Mesenteric fat pad (tissue), 1 donor: ENCODE results near the gene WBP1L. TPM values are rescaled to one million over a fixed set of nuclear protein-coding genes. Genes with fewer than 3 reads are reported as not detected.
"Not testable (repeated sequence)": the region's sequence is repeated elsewhere in the genome, so short reads cannot be mapped to it uniquely, and the experiment has no call there.

Experiments used
- DNase-seq: peaks from one replicate; pipeline ENCODE4 v3.0.0-alpha.2; 2020; ENCODE audit warnings: low spot score
- total RNA-seq: library from RNA; stranded (reverse); fragmentation: NEBNext Ultra II Directional; extraction: Animal tissue kit (Norgen Biotek cat#: 25700); gene quantifications from one replicate; pipeline ENCODE4 v1.2.1, GENCODE V29; 2021
- donor health status: DM: yes; HTN: yes; CAD: no.

Gene WBP1L
- total RNA-seq, 1 donor from 2014 or later = 98.0 TPM

DNA sequence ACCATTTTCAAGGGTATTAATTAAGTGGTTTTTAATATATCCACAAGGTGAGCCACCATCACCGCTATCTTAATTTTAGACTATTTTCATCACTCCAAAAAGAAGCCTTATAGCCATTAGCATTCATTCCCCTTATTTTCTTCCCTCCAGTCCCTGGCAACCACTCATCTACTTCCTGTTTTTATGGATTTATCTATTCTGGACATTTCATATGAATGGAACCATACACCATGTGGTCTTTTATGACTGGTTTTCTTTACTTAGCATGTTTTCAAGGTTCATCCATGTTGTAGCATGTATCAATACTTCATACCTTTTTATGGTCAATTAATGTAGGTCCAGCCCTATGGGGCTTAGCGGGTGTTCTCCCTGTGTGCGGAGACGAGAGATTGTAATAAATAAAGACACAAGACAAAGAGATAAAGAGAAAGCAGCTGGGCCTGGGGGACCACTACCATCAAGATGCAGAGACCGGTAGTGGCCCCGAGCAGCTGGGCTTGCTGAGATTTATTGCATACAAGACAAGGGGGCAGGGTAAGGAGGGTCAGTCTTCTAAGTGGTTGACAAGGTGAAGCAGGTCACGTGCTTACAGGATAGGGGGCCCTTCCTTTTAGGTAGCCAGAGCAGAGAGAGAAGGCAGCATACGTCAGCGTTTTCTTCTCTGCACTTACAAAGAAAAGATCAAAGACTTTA is 14.6 kb downstream of the WBP1L start:
- DNase-seq = no peak

DNA sequence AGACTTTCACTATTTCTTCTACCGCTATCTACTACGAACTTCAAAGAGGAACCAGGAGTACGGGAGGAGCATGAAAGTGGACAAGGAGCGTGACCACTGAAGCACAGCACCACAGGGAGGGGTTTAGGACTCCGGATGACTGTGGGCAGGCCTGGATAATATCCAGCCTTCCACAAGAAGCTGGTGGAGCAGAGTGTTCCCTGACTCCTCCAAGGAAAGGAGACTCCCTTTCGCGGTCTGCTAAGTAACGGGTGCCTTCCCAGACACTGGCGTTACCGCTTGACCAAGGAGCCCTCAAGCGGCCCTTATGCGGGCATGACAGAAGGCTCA is 15.2 kb downstream of the WBP1L start:
- not testable (repeated sequence) for DNase-seq

DNA sequence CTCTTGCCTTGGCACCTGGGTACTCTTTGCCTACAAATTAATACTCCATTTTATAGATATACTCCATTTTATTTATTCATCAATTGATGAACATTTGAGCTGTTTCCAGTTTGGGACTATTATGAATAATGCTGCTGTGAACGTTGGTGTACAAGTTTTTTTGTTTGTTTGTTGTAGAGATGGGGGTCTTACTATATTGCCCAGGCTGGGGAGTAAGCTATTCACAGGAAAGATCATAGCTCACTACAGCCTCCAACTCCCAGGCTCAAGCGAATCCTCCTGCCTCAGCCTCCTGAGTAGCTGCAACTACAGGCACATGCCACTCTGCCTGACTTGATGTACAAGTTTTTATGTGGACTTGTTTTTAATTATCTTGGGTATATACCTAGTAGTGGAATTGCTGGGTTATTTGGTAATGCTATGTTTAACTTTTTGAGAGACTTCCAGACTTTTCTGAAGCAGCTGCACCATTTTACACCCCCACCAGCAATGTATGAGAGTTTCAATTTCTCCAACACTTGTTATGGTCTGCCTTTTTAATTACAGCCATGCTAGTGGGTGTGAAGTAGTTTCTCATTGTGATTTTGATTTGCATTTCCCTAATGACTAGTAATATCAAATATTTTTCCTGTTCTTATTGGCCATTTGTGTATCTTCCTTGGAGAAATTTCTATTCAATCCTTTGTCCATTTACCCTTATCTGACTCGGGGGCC is 15.9 kb downstream of the WBP1L start:
- no peak for DNase-seq

DNA sequence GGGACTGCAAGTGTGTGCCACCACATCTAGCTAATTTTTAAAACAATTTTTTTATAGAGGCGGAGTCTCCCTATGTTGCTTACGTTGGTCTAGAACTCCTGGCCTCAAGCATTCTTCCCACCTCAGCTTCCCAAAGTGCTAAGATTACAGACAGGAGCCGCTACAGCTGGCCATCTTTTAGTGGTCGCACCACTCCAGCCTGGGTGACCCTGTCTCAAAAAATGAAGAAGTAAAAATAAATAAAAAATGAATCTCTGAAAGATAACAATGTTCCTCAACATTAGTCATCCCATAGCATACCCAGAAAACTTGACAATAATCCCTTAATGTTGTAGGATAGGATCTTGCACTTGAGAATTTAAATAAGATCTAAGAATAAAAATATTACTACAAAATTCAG is 18.2 kb downstream of the WBP1L start:
- DNase-seq = no peak

DNA sequence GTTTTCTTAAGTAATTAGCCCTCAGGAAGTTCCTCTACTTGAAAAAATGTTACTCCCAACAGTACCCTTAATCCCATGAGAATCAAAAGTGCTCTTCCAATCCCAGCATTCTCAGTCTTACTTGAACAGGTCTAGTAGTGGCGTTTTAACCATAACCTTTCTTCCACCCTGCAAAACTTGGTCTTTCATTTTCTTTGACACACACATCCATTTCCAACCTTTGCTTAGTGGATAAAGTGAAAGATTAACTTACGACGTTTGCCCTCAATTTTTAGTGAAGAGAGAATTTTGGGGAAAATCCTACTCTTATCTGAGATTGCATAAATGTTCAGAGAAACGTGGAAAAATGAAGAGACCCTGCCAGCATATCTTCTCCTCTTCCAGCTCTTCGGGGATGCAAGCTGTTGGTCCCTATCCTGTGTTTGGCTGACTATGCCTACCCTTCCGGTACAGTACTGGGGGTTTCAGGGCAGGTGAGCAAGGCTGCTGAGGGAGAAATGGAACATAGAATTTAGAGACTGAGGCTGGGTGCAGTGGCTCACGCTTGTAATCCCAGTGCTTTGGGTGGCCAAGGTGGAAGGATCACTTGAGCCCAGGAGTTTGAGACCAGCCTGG is 18.8 kb downstream of the WBP1L start:
- no peak for DNase-seq

DNA sequence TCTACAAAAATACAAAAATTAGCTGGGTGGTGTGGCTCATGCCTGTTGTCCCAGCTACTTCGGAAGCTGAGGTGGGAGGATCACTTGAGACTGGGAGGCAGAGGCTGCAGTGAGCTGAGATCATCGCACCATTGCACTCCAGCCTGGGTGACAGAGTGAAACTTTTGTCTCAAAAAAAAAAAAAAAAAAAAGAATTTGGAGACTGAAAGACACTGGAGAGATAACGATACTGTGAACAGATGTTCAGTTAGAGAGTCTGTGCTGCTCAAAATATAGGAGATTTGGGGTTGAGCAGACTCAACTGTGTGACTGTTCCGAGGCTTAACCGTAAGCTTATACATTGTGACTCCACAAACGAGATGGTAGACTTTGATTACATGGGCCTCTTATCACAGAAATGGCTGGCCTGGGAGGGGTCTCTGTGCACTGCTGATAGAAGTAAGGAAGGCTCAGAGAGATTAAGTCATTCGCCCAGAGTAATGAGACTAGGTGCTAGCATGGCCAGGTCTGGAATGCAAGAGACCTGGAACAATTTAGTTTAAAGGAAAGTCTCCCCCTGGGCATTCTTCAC is 19.4 kb downstream of the WBP1L start:
- no peak for DNase-seq

DNA sequence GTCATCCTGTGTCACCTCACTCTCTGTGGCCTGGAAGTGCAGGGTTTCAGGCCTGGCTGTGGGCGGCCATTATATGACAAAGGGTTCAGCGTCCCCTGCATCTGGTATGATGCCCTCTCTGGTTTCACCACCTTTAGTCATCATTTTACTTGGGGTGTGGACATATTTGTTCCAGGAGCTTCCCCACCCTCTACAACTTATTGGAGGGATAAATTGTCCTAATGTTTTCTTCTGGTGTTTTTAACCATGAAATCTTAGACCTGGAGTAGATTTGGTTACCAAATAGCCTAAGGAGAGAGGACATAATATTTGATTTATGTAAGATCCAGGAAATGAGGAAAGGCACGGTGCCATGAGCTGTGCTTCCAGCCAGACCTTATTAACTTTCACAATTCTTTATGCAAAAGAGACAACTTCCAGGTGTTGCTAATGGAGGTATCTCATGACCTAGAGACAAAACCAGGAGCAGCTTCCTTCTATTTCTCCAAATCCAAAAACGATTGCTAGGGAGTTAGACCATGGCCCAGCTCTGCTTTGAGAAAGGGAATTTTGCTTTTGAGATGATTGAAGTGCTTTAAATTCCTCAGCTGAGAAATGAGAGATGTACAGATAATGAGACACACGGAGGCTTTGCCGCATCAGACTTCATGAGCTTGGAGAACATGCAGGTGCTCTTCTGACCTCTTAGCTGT is 20.9 kb downstream of the WBP1L start:
- no peak for DNase-seq

DNA sequence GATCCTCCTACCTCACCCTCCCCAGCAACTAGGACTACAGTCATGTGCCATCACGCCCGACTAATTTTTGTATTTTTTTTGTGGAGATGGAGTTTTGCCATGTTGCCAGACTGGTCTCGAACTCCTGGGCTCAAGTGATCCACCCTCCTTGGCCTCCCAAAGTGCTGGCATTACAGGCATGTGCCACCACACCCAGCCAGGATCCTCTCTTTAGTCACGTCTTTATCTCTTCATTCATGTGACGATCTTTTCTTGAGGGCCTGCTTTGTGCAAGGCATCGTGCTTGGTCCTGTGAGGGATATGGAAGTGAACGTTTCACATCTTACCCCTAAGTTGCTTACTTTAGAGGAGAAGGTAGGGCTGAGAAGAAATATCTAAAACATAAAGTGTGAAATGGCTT is 21.6 kb downstream of the WBP1L start:
- no peak for DNase-seq

DNA sequence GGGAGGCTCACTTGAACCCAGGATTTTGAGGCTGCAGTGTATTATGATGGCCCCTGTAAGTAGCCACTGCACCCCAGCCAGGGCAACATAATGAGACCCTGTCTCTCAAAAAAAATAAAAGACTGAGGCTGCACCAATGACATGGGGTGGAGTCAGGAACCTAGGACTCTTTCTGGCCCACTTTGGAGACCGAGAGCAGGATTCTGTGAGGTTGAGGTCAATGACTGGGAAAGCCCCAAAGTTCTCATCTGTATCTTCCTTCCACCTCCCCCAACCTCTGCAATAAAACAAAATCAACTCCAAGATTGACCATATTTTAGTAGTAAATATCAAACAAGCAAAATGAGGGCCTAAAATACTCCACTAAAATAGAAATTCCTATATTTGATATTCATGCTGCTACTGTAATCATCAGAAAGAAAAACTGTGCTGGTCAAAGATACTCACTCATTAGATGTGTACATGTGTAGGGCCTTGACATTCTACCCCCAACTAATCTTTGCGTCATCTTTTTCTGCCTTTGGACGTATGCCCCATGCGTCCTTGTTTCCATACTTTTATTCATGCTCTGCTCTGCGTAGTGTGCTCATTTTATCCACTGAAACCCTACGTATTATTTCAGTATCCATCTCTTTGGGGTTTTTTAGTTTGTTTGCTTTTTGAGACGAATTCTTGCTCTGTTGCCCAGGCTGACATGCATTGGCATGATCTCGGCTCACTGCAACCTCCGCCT is 23.8 kb downstream of the WBP1L start:
- DNase-seq = no peak

DNA sequence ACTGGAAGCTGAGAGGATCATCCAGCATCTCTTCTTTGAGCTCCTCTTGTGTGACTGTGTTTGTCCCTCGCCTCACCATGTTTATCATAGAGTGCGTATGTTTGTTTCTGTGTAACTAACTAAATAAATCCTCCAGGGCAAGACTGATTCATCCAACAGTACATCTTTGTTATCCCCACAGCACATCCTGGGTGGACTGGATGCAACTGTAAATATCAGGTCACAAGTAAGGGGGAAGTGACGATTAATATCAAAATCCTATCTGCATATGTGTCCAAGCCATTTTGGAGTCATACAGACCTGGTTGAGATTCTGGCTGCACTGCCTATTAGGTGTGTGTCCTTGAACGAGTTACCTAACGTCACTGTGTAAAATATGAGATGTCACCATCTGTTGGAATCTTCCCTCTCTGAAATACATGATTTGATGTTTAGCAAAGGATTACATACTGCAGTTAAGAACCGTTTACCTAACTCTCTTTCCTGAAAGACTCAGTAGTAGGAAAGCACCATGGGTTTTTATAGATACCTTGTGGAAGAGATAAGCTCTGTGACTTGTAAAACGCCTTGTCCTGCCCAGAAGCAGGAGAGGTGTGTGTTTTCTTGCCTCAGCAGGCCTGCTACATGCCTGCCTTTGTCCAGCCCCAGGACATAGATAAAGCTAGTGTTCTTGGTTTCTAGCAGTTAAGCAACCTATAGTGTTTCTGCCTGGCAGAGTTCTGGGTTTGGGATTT is 25.8 kb downstream of the WBP1L start:
- DNase-seq = no peak

DNA sequence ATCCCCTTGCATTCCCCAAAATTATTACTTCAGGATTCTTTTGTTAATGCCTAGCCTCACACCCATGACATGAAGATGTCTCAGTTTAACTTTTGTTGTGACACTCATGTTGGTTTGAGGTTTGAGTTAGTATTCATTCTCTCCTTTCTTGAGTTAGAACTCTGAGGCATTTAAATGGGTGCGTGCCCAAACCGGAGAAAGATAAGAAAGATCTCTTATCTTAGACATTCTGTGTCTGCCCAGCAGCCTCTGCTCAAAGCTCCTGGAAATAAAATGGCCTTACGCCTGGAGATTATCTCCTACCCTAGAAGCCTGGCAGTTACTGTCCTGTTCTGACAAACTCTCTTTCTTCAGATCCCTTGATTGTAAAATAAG is 26.3 kb downstream of the WBP1L start:
- DNase-seq = no peak

DNA sequence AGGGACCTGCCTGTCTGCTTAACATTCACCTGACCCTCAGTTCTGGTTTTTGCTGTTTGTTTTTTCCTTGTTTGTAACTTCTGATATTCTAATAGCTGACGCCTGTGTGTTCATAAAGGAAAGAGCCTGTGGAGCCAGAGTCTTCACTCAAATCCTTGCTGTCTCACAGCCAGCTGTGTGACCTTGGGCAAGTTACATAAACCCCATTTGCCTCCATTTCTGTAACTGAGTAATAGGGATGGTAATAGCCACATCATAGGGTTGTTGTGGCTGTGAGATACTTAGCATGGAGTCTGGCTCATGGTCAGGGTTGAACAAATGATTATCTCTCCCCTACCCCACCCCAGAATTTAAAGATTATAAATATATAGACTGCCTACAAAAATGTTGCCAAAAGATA is 27.0 kb downstream of the WBP1L start:
- DNase-seq = no peak

DNA sequence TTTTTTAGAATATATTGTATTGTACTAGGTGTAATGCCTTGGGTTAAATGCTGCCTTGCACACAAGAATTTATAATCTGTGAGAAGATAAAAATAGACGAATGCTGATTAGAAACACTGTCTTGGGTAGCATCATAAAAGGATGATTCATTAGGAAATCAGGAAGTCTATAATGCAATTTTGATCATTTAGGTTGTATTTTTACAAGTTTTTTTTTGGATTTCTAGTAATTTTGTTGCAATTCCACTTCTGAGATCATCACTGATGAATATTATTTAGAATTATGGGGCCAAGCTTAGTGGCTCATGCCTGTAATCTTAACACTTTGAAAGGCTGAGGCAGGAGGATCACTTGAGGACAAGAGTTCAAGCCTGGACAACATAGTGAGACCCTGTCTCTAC is 29.6 kb downstream of the WBP1L start:
- DNase-seq = no peak

DNA sequence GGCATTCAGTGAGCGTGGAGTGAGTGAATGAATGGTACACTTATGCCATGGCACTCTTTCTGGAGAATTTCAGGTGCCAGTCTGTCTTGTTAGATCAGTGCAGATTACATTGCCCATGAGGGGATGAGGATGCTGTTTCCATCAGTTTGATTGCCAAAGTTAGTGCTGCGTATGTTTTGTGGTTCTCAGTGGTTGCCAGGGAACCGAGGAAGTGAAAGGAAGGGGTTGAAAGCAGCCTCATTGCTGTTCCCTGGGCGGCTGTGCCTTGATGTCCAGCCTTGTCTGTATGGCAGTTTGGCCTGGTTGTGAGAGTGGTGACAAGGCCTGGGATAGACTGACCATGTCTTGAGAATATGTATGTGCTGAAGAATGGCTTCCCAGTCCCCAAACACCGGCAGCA is 30.2 kb downstream of the WBP1L start:
- DNase-seq = peak; percentile 87

DNA sequence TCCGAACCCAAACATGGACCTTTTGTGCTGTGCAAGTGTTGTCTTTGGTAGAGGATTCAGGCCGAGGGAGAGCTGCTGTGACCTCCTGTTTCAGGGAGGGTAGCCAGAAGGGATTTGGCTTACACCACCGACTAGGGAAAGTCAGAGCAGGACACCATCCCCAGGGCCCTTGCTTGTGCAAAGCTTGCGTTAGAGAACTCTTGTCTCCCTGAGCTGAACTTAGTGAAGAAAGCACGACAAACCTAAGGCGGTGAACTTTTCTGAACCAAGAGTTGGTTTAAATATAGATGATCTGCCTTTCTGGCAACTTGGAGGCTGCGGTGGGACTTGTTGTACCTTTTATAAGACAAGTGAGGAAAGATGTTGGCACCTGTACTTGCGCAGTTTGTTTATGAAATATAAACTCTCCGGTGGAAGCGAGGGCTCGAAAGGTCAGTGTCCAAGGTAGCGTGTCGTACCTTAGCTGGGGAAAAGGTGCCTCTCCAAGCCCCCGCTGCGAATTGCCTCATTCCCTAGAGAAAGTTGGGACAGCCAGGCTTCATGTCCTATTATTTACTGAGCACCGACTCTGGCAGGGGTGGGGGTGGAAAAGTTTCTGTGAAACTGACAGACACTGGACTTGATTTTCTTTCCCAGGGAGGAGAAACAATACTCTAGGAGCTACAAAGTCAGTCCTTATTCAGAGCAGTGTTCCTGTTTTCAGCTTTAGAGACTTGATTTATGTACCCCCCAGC is 31.6 kb downstream of the WBP1L start:
- DNase-seq = peak; percentile 85

DNA sequence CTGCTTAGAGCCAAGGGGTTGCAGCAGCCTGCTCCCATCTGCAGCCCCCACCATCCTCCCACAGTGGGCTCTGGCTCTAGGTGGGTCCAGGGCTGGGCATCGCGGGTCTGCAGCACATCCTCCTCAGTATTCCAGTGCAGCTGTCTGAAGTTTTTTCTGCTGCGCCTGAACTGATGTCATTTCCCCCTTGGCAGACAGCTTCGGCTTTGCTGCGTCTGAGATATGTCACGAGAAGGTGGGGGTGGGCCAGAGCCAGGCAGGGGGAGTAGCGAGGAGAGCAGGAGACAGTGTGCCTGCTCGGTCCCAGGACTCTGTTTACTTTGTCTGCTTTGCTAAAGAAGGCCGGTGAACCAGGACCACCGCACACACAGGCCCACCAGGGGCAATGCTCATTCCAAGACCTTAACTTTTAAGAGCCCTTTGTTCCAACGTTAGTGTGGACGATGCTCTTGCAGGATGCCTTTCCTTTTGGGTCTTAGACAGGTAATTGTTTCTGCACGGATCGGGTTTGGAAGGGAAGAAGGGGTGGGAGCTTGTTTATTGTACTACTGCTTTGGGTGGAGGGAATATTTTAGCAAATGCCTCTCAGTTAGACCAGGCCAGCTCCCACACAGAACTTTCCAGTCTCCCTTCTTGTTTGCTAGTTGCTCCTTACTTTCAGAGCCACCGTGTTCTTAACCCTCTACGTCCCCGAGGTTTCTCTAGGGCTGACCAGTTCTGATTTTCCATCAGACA is 32.4 kb downstream of the WBP1L start:
- DNase-seq = peak; percentile 90

DNA sequence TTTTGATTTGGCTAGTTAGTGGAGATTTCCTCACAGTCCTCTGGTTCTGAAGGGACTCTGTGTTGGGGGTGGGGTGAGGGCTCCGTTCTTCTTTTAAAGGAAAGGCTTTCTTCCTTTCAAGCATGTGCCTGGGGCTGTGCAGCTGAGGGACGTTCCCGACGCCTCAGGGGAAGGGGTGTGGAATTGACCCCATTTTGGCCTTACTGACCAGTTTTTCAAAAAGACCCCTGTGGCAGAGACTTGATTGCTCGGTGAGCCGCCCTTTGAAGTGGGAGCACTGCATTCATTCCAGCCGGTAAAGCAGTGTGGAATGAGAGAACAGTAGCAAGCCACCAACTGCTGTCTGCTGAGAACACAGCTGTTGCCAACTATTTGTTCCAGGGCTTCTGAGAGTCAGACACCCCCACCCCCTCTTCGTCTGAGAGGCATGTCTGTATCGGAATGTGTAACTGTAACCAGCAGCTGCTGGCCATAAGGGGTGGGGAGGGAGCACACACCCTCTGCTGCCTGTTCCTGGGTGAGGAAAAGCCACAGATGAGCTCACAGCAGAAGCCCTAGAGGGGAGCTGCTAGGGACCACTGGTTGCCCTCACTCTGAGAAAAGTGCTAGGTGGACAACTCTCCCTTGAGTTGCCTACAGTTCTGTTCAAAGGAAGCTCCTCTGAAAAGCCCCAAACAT is 33.2 kb downstream of the WBP1L start:
- DNase-seq = peak; percentile 81

DNA sequence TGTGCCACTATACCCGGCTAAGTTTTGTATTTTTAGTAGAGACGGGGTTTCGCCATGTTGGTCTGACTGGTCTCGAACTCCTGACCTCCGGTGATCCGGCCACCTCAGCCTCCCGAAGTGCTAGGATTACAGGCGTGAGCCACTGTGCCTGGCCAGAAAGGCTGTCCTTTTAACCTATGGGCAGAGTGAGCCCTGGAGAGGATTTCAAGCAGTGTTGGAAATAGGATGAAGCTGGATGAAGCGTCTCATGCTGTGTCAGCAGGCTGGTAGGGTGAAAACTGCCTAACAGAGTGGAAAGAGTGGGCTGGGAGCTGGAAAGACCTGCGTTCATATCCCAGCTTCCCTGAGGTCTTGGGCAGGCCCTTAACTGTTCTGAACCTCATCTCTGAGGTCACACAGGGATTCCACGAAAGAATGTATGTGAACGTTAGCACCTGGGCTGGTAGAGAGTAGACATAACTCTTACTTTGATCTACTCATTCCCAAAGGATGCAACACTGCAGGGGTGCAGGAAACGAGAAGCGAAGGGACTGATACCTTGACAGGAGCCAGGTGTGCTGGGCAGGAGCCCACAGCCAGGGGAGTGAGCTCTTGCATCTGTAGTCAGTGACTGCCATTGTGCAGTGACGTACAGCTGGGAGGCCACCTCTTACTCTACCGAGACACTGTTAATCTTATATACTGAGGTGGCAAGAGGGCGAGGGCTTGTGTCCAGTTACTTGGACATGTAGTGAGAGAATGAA is 34.1 kb downstream of the WBP1L start:
- no peak for DNase-seq
